ENCODE data around the gene CD244.
"Not testable (repeated sequence)": the region's sequence is repeated elsewhere in the genome, so short reads cannot be mapped to it uniquely, and the experiment has no call there.

CD244 gene

GRCh38 chr1:160885042-160885441 lies 22.4 kb upstream of the CD244 start, which contains the start of gene ITLN1:
TSS of gene ITLN1 (minus strand) at chr1:160885180. CDS start at chr1:160884877, 303 bp downstream.
- in situ Hi-C loops (cut with MboI; ENCODE audit: low pct_unique_long_range_greater_than_20kb, low sequenced_read_pairs, unreplicated experiment), result no loop called here
- TF ChIP-seq CTCF (IDR thresholded peaks at IDR 0.05; ENCODE audit: extremely low read depth, insufficient read depth, missing control alignments), result no peak
- DNase-seq (ENCODE audit: low spot score), result no peak

GRCh38 chr1:160884579-160884978 lies 21.9 kb upstream of the CD244 start:
- in situ Hi-C loops (cut with MboI; ENCODE audit: low pct_unique_long_range_greater_than_20kb, low sequenced_read_pairs, unreplicated experiment), result no loop called here
- DNase-seq (ENCODE audit: low spot score), result no peak
- TF ChIP-seq CTCF (IDR thresholded peaks at IDR 0.05; ENCODE audit: extremely low read depth, insufficient read depth, missing control alignments), result no peak

GRCh38 chr1:160883581-160884513 lies 21.2 kb upstream of the CD244 start:
- no peak for DNase-seq (ENCODE audit: low spot score)
- TF ChIP-seq CTCF (IDR thresholded peaks at IDR 0.05; ENCODE audit: extremely low read depth, insufficient read depth, missing control alignments), result no peak
- in situ Hi-C loops (cut with MboI; ENCODE audit: low pct_unique_long_range_greater_than_20kb, low sequenced_read_pairs, unreplicated experiment), result no loop called here

GRCh38 chr1:160882582-160882981 lies 19.9 kb upstream of the CD244 start:
- no peak for DNase-seq (ENCODE audit: low spot score)
- in situ Hi-C loops (cut with MboI; ENCODE audit: low pct_unique_long_range_greater_than_20kb, low sequenced_read_pairs, unreplicated experiment), result no loop called here
- TF ChIP-seq CTCF (IDR thresholded peaks at IDR 0.05; ENCODE audit: extremely low read depth, insufficient read depth, missing control alignments), result no peak

- DNase-seq (ENCODE audit: low spot score); in situ Hi-C loops (cut with MboI; ENCODE audit: low pct_unique_long_range_greater_than_20kb, low sequenced_read_pairs, unreplicated experiment): not testable (repeated sequence)
These were observed 18.6 kb upstream of the CD244 start for GRCh38 chr1:160881264-160881663.

GRCh38 chr1:160880216-160880615 lies 17.5 kb upstream of the CD244 start:
- TF ChIP-seq CTCF (IDR thresholded peaks at IDR 0.05; ENCODE audit: extremely low read depth, insufficient read depth, missing control alignments), result no peak
- no peak for DNase-seq (ENCODE audit: low spot score)
- in situ Hi-C loops (cut with MboI; ENCODE audit: low pct_unique_long_range_greater_than_20kb, low sequenced_read_pairs, unreplicated experiment), result no loop called here

- TF ChIP-seq CTCF (IDR thresholded peaks at IDR 0.05; ENCODE audit: extremely low read depth, insufficient read depth, missing control alignments), result no peak
- in situ Hi-C loops (cut with MboI; ENCODE audit: low pct_unique_long_range_greater_than_20kb, low sequenced_read_pairs, unreplicated experiment), result no loop called here
- no peak for DNase-seq (ENCODE audit: low spot score)
These were observed 16.4 kb upstream of the CD244 start for GRCh38 chr1:160879056-160879455.
